D721Med (cell line): ENCODE results near the gene ANO3.
A peak's percentile ranks its signal among the peaks of the same experiment; 100 is the strongest.

Experiments
- DNase-seq: peaks from one replicate; pipeline ENCODE4 v3.0.0; 2011; ENCODE audit warnings: low spot score; ENCODE audit not compliant: insufficient read length
- FAIRE-seq: peaks from 2 replicates; lab custom pipeline; 2011; peaks lifted over from hg19 to GRCh38; lab: Jason Lieb, UNC
- TF ChIP-seq, protein P1 (sequence below): IDR thresholded peaks from 2 replicates; pipeline ENCODE4 v1.5.1; 2012; ENCODE audit warnings: mild to moderate bottlenecking, control low read depth; ENCODE audit not compliant: insufficient read depth; ENCODE audit errors: missing control alignments

ANO3 gene

DNA sequence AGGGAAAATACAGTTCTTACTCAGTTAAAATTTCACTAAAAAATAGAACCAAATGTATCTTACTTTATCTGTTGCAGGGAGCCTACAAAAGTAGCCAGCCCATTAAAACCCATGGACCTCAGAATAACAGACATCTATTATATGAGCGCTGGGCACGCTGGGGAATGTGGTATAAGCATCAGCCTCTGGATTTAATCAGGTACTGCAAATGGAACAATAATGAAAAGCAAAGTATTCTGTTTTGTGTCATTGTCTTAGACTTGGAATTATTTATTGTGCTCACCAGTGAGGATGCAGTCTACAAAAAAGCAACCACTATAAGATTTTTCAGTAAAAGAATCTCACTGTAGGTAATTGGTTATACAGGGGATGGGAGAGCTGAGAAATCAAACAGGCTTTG lies 209.9 kb downstream of the ANO3 start:
- TF ChIP-seq, protein P1, sequence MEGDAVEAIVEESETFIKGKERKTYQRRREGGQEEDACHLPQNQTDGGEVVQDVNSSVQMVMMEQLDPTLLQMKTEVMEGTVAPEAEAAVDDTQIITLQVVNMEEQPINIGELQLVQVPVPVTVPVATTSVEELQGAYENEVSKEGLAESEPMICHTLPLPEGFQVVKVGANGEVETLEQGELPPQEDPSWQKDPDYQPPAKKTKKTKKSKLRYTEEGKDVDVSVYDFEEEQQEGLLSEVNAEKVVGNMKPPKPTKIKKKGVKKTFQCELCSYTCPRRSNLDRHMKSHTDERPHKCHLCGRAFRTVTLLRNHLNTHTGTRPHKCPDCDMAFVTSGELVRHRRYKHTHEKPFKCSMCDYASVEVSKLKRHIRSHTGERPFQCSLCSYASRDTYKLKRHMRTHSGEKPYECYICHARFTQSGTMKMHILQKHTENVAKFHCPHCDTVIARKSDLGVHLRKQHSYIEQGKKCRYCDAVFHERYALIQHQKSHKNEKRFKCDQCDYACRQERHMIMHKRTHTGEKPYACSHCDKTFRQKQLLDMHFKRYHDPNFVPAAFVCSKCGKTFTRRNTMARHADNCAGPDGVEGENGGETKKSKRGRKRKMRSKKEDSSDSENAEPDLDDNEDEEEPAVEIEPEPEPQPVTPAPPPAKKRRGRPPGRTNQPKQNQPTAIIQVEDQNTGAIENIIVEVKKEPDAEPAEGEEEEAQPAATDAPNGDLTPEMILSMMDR: no peak
- FAIRE-seq: no peak

DNA sequence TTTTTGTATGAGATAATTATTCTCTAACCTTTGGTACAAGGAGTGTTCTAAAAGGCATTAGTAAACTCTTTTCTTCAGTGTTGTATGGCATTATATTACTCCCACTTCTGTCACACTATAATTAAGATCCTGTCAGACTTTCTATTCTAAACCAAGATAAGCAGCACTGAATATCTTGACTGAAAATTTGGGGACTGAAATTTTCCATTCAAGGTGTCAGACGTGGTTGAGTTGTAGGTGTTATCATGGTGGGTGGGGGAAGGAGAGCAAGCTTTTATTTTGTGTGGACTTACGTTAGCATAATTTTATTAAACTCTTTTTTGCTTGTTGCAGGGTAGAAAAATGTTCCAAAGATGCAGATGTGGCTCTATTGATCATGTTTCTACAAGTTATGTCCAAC lies 217.2 kb downstream of the ANO3 start:
- FAIRE-seq: no peak
- DNase-seq: no peak
- TF ChIP-seq, protein P1: no peak

More for the DNA sequence above, 209.9 kb downstream of the ANO3 start:
- DNase-seq: no peak

DNA sequence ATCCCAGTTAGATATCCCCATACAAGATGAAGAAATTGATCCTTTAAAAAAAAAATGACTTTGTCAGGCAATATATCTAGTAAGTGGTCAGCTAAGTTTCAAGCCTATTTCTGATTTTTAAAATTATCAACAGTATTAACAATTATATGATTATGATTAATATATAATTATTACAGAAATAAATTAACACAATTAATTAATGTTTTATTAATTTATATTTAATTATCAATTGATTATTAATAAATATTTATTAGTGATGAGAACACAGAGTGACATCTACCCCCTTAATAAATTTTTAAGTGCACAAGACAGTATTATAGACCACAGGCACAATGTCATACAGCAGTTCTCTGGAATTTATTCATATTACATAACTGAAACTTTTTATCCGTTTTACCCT lies 218.1 kb downstream of the ANO3 start:
- DNase-seq (no peak), FAIRE-seq (no peak)
- TF ChIP-seq, protein P1: no peak

DNA sequence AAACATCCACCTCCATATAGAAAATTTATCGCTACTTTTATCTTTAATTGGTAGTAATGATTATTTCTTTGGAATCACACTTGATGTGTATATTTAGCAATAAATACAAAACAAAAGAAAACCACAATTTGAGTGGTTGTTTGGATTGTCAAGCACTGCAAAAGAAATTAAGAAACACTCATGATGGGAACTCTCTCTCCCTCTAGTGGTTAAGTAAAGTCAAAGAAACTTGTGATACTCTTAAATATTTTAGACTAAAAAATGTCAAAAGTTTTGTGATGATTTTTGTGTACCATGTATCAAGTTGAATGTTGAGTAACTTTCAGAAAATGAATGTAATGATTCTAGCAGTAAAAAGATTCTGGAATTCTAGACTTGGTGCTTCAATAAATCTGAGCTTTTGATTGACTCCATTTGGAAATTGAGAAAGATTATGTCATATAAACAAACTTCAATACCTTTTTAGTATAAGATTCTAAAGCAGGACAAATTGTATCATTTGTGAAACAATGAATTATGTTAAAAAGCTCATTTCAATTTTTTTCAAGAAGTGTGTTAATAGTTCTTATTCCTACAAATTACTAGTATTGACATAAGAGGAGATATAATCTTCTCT lies 219.4 kb downstream of the ANO3 start:
- FAIRE-seq: no peak

DNA sequence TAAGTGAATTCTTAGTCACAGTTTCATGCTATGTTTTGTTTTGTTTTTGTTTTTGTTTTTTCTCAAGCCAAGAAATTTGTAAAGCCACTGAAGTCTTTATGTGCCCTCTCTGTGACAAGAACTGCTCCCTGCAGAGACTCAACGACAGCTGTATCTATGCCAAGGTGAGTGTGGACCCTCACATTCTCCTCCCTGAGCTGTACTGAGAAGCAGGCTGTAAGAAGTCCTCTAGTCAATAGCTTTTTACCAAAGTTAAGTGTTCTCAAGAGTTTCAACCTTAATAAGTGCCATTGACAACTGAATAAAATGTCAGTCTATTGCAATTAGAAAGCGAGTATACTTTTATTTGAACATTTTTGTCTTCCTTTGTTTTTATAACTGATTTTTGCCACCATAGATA lies 221.3 kb downstream of the ANO3 start:
- TF ChIP-seq, protein P1: no peak
- FAIRE-seq (no peak), DNase-seq (no peak)

More for the DNA sequence above, 219.4 kb downstream of the ANO3 start:
- DNase-seq: no peak
- TF ChIP-seq, protein P1: peak; percentile 47

DNA sequence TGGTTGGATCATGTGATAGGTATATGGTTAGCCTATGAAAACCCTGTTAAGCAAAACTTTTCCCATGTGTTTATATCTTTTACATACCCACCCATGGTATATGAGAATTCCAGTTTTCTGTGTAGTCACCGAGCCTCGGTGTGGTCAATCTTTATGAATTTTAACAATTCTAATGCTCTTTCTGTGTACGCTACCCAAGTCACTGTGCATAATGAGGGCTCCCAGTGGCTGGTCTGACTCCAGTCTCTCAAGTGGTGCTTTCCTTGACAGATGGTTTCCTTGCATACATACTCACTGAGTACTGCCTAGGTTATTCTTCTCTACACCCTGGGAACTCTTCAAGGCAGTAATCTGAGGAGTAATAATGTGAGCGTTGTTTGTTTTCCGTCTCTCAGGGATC lies 222.5 kb downstream of the ANO3 start:
- no peak for FAIRE-seq
- DNase-seq: no peak

DNA sequence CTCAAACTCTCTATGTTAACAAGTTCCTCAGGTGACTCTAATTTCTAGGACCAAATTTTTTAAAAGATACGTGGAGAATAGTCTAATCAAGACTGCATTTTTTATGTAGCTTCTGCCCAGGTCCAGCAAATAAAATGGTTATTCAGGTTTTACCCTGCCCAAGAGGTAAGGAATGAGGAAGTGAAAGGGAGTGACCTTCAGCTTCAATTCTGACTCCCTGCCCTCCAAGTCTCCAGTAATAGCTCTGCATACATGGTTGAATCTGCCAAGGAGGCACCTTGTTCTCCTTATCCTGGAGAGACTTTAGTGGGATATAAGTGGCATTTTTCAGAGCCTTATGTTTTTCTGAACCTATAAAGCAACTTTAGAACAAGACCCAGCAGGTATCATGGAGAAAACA lies 224.7 kb downstream of the ANO3 start:
- DNase-seq: no peak
- TF ChIP-seq, protein P1: no peak
- no peak for FAIRE-seq

More for the DNA sequence above, 222.5 kb downstream of the ANO3 start:
- TF ChIP-seq, protein P1: no peak
